ENCODE results near the gene EDARADD. TPM values are rescaled to one million over a fixed set of nuclear protein-coding genes. Genes with fewer than 3 reads are reported as not detected.

The EDARADD gene
- total RNA-seq, 4 donors from 2014 or later = 0.55 to 2.6 (median 1.2) TPM; not detected in 1

GRCh38 chr1:236507022-236507700 is 113.1 kb downstream of the EDARADD start:
- no peak for DNase-seq
- no peaks in the 10 kb centered on the region for H3K9me3 ChIP-seq
- H3K36me3 ChIP-seq = no peaks in the 10 kb centered on the region
- no peak overlapping the region for H3K4me3 ChIP-seq
- no peak for TF ChIP-seq CTCF (IDR thresholded peaks at IDR 0.05)
- TF ChIP-seq POLR2A (IDR thresholded peaks at IDR 0.05) = no peak
- no peaks in the 10 kb centered on the region for H3K4me1 ChIP-seq
- no peaks in the 10 kb centered on the region for H3K27me3 ChIP-seq
- no peak overlapping the region for H3K27ac ChIP-seq
- intact Hi-C loops (cut with DNase I; ENCODE audit: low total_unique reads) = no loop called here

GRCh38 chr1:236508593-236509027 is 114.5 kb downstream of the EDARADD start:
- Histone ChIP-seq H3K27me3 (no peaks in the 10 kb centered on the region), H3K4me1 (no peaks in the 10 kb centered on the region), H3K27ac (no peak overlapping the region), H3K36me3 (no peaks in the 10 kb centered on the region), H3K9me3 (no peaks in the 10 kb centered on the region), H3K4me3 (no peak overlapping the region)
- DNase-seq = no peak
- TF ChIP-seq CTCF (IDR thresholded peaks at IDR 0.05) = no peak
- TF ChIP-seq POLR2A (IDR thresholded peaks at IDR 0.05) = no peak
- intact Hi-C loops (cut with DNase I; ENCODE audit: low total_unique reads) = no loop called here

- Histone ChIP-seq H3K9me3 (no peaks in the 10 kb centered on the region), H3K27me3 (no peaks in the 10 kb centered on the region), H3K36me3 (no peaks in the 10 kb centered on the region), H3K4me3 (no peak overlapping the region), H3K4me1 (no peaks in the 10 kb centered on the region), H3K27ac (no peak overlapping the region)
- no peak for DNase-seq
- intact Hi-C loops (cut with DNase I; ENCODE audit: low total_unique reads) = no loop called here
- TF ChIP-seq POLR2A (IDR thresholded peaks at IDR 0.05) (no peak), CTCF (IDR thresholded peaks at IDR 0.05) (no peak)
Observed at GRCh38 chr1:236509203-236509602, 115.1 kb downstream of the EDARADD start.

GRCh38 chr1:236509647-236510401 is 115.7 kb downstream of the EDARADD start:
- no peaks in the 10 kb centered on the region for H3K27me3 ChIP-seq
- H3K27ac ChIP-seq = no peak overlapping the region
- TF ChIP-seq POLR2A (IDR thresholded peaks at IDR 0.05) (no peak), CTCF (IDR thresholded peaks at IDR 0.05) (no peak)
- no peak for DNase-seq
- intact Hi-C loops (cut with DNase I; ENCODE audit: low total_unique reads) = no loop called here
- no peaks in the 10 kb centered on the region for H3K4me1 ChIP-seq
- no peaks in the 10 kb centered on the region for H3K9me3 ChIP-seq
- no peaks in the 10 kb centered on the region for H3K36me3 ChIP-seq
- no peak overlapping the region for H3K4me3 ChIP-seq

- H3K4me3 ChIP-seq = no peak overlapping the region
- H3K27me3 ChIP-seq = no peaks in the 10 kb centered on the region
- TF ChIP-seq CTCF (IDR thresholded peaks at IDR 0.05) = no peak
- TF ChIP-seq POLR2A (IDR thresholded peaks at IDR 0.05) = no peak
- no peaks in the 10 kb centered on the region for H3K9me3 ChIP-seq
- H3K27ac ChIP-seq = no peak overlapping the region
- no peaks in the 10 kb centered on the region for H3K4me1 ChIP-seq
- no peaks in the 10 kb centered on the region for H3K36me3 ChIP-seq
- DNase-seq = no peak
- intact Hi-C loops (cut with DNase I; ENCODE audit: low total_unique reads) = no loop called here
Observed at GRCh38 chr1:236511735-236512418, 117.8 kb downstream of the EDARADD start.
